ENCODE measurements around the gene ITPRID2.
"Not testable (repeated sequence)": the region's sequence is repeated elsewhere in the genome, so short reads cannot be mapped to it uniquely, and the experiment has no call there.

Gene ITPRID2

DNA sequence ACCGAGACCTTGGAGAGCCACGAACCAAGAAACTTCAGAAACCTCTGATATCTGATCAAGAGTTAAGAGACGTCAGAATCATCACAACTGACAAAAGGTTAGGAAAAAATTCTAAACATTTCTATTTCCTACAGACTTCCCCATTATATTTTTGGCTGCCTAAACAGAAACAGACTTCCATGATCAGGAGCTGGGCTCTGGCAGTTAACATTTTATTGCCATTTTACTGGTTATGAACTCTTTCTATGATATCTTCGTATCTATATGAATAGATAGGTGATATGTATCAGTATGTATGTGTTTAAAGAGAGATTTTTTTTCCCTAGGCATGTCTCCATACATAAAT is 63.0 kb downstream of the ITPRID2 start:
- Histone ChIP-seq H2AFZ (ENCODE audit: low read depth, low read length) (peak overlapping the region; percentile 52), H3K27me3 (ENCODE audit: insufficient read depth, low read length, poor library complexity) (no peaks in the 10 kb centered on the region), H3K4me2 (ENCODE audit: insufficient read depth, low read length) (peak overlapping the region; percentile 60), H3K36me3 (ENCODE audit: insufficient read depth, low read length) (no peaks in the 10 kb centered on the region), H3K79me2 (ENCODE audit: insufficient read depth, low read length) (no peaks in the 10 kb centered on the region), H3K27ac (ENCODE audit: low read length) (peak overlapping the region; percentile 83), H3K9ac (ENCODE audit: low read depth, low read length) (peak overlapping the region; percentile 66), H3K9me3 (ENCODE audit: insufficient read depth, low read length, severe bottlenecking) (no peaks in the 10 kb centered on the region), H3K4me1 (ENCODE audit: insufficient read depth, low read length) (peaks cover 31% of the 10 kb centered on the region), H4K20me1 (ENCODE audit: insufficient read depth, low read length) (no peaks in the 10 kb centered on the region), H3K4me3 (ENCODE audit: low read depth in 1 of 2, low read length in 2 of 2) (peak overlapping the region; percentile 24 to 53; a peak in 3 of 4 replicates)
- ATAC-seq (ENCODE audit: insufficient read depth, low read depth): no peak
- TF ChIP-seq EZH2 (IDR thresholded peaks at IDR 0.05; ENCODE audit: borderline replicate concordance, low read depth, low read length, severe bottlenecking): no peak
- TF ChIP-seq, protein P1, sequence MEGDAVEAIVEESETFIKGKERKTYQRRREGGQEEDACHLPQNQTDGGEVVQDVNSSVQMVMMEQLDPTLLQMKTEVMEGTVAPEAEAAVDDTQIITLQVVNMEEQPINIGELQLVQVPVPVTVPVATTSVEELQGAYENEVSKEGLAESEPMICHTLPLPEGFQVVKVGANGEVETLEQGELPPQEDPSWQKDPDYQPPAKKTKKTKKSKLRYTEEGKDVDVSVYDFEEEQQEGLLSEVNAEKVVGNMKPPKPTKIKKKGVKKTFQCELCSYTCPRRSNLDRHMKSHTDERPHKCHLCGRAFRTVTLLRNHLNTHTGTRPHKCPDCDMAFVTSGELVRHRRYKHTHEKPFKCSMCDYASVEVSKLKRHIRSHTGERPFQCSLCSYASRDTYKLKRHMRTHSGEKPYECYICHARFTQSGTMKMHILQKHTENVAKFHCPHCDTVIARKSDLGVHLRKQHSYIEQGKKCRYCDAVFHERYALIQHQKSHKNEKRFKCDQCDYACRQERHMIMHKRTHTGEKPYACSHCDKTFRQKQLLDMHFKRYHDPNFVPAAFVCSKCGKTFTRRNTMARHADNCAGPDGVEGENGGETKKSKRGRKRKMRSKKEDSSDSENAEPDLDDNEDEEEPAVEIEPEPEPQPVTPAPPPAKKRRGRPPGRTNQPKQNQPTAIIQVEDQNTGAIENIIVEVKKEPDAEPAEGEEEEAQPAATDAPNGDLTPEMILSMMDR (IDR thresholded peaks at IDR 0.05; ENCODE audit: borderline replicate concordance, extremely low read depth, low read length, poor library complexity, severe bottlenecking): no peak
- DNase-seq: no peak

DNA sequence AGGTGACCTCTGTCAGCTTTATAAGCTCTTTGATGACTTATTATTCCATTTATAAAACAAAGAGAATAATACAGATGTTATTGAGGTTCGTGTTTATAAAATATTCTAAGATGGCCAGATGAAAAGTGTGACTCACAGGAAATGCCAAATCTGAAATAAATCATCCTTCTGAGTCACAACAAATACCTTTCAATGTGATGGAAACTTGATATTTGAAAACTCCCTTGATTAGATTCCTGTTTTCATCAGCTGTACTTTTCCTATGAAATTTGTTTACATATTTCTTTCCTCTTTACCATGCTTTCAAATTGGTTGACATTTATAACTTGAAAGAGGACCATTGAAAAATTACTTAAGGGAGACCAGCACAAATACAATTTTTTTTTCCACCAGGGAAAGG is 63.5 kb downstream of the ITPRID2 start:
- TF ChIP-seq, protein P1 (IDR thresholded peaks at IDR 0.05; ENCODE audit: borderline replicate concordance, extremely low read depth, low read length, poor library complexity, severe bottlenecking): no peak
- TF ChIP-seq EZH2 (IDR thresholded peaks at IDR 0.05; ENCODE audit: borderline replicate concordance, low read depth, low read length, severe bottlenecking): no peak
- peak overlapping the region; percentile 52 for H2AFZ ChIP-seq (ENCODE audit: low read depth, low read length)
- no peaks in the 10 kb centered on the region for H3K79me2 ChIP-seq (ENCODE audit: insufficient read depth, low read length)
- H3K9me3 ChIP-seq (ENCODE audit: insufficient read depth, low read length, severe bottlenecking): no peaks in the 10 kb centered on the region
- no peaks in the 10 kb centered on the region for H3K36me3 ChIP-seq (ENCODE audit: insufficient read depth, low read length)
- DNase-seq: no peak
- peak overlapping the region; percentile 60 for H3K4me2 ChIP-seq (ENCODE audit: insufficient read depth, low read length)
- H3K4me3 ChIP-seq (ENCODE audit: low read depth in 1 of 2, low read length in 2 of 2): peak overlapping the region; percentile 24 to 53; a peak in 3 of 4 replicates
- ATAC-seq (ENCODE audit: insufficient read depth, low read depth): no peak
- H3K4me1 ChIP-seq (ENCODE audit: insufficient read depth, low read length): peaks cover 31% of the 10 kb centered on the region
- no peaks in the 10 kb centered on the region for H3K27me3 ChIP-seq (ENCODE audit: insufficient read depth, low read length, poor library complexity)
- peak overlapping the region; percentile 83 for H3K27ac ChIP-seq (ENCODE audit: low read length)
- no peaks in the 10 kb centered on the region for H4K20me1 ChIP-seq (ENCODE audit: insufficient read depth, low read length)
- H3K9ac ChIP-seq (ENCODE audit: low read depth, low read length): peak overlapping the region; percentile 66

DNA sequence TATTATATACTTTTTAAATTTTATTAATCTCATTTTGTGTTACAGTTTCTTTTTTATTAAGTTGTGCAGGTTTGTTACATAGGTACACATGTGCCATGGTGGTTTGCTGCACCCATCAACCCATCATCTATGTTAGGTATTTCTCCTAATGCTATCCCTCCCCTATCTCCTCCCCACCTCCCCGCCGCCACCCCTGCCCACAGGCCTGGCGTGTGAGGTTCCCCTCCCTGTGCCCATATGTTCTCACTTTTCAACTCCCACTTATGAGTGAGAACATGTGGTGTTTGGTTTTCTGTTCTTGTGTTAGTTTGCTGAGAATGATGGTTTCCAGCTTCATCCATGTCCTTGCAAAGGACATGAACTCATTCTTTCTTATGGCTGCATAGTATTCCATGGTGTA is 64.3 kb downstream of the ITPRID2 start:
- H3K4me3 ChIP-seq (ENCODE audit: low read depth in 1 of 2, low read length in 2 of 2); H3K9ac ChIP-seq (ENCODE audit: low read depth, low read length); H4K20me1 ChIP-seq (ENCODE audit: insufficient read depth, low read length); H3K27ac ChIP-seq (ENCODE audit: low read length); H3K27me3 ChIP-seq (ENCODE audit: insufficient read depth, low read length, poor library complexity); H3K36me3 ChIP-seq (ENCODE audit: insufficient read depth, low read length); DNase-seq; H3K79me2 ChIP-seq (ENCODE audit: insufficient read depth, low read length); ATAC-seq (ENCODE audit: insufficient read depth, low read depth); H3K9me3 ChIP-seq (ENCODE audit: insufficient read depth, low read length, severe bottlenecking); H2AFZ ChIP-seq (ENCODE audit: low read depth, low read length): not testable (repeated sequence)
- H3K4me2 ChIP-seq (ENCODE audit: insufficient read depth, low read length): peak overlapping the region; percentile 60
- H3K4me1 ChIP-seq (ENCODE audit: insufficient read depth, low read length): peaks cover 31% of the 10 kb centered on the region

DNA sequence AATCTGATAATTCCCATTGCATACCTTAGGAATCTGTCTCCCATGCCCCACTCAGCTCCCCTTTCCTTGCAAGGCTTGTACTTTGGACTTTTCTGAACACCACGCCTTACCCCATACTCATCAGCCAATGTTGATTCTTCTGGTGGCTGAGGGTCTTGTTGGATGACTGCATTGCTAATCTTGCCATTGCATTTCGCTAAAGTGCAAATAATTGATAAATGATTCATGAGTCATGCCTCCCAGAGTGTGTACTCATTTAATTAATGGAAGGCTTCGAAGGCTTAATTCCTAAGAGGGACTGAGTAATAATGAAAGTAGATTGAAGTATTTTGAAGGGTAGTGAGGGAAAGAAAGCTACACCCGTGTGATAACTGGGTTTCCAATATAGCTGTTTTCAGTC is 66.1 kb downstream of the ITPRID2 start:
- Histone ChIP-seq H3K9ac (ENCODE audit: low read depth, low read length) (no peak overlapping the region), H3K4me2 (ENCODE audit: insufficient read depth, low read length) (no peak overlapping the region), H3K27me3 (ENCODE audit: insufficient read depth, low read length, poor library complexity) (no peaks in the 10 kb centered on the region), H3K4me3 (ENCODE audit: low read depth in 1 of 2, low read length in 2 of 2) (no peak overlapping the region), H3K79me2 (ENCODE audit: insufficient read depth, low read length) (no peaks in the 10 kb centered on the region), H3K9me3 (ENCODE audit: insufficient read depth, low read length, severe bottlenecking) (no peaks in the 10 kb centered on the region), H3K4me1 (ENCODE audit: insufficient read depth, low read length) (peaks cover 28% of the 10 kb centered on the region), H4K20me1 (ENCODE audit: insufficient read depth, low read length) (no peaks in the 10 kb centered on the region), H2AFZ (ENCODE audit: low read depth, low read length) (no peak overlapping the region), H3K36me3 (ENCODE audit: insufficient read depth, low read length) (no peaks in the 10 kb centered on the region), H3K27ac (ENCODE audit: low read length) (no peak overlapping the region)
- TF ChIP-seq, protein P1 (IDR thresholded peaks at IDR 0.05; ENCODE audit: borderline replicate concordance, extremely low read depth, low read length, poor library complexity, severe bottlenecking): no peak
- no peak for TF ChIP-seq EZH2 (IDR thresholded peaks at IDR 0.05; ENCODE audit: borderline replicate concordance, low read depth, low read length, severe bottlenecking)
- DNase-seq: no peak
- no peak for ATAC-seq (ENCODE audit: insufficient read depth, low read depth)

Data from DND-41 (cell line).